GM23338 (cell line): ENCODE measurements around the gene OR8D1. TPM values are rescaled to one million over a fixed set of nuclear protein-coding genes. Genes with fewer than 3 reads are reported as not detected.

ENCODE experiments used
- ATAC-seq: fragments of 200-7000 bp; cut with Tn5 transposase; 3 replicates; pipeline ENCODE4 v1.9.1; 2020
- DNase-seq: peaks from one replicate; pipeline ENCODE4 v3.0.0-alpha.2; 2015; ENCODE audit warnings: low spot score
- H2AFZ ChIP-seq: fragments of 200-600 bp; sonication (generic); 2 replicates; pipeline ENCODE4 v1.8.0; 2016; ENCODE audit warnings: antibody characterized with exemption, mild to moderate bottlenecking, moderate library complexity
- H3F3A ChIP-seq: fragments of 200-600 bp; sonication (generic); replicated peaks from 2 replicates; pipeline ENCODE4 v1.8.0; 2017; ENCODE audit warnings: antibody characterized with exemption, mixed run types, low read depth
- H3K27ac ChIP-seq: fragments of 200-600 bp; sonication (generic); 2 replicates; pipeline ENCODE4 v1.6.1; 2016; ENCODE audit warnings: low read depth
- H3K27me3 ChIP-seq: fragments of 200-600 bp; sonication (generic); 2 replicates; pipeline ENCODE4 v1.8.0; 2016; ENCODE audit warnings: mild to moderate bottlenecking, mixed run types, moderate library complexity; ENCODE audit not compliant: insufficient read depth
- H3K36me3 ChIP-seq: fragments of 200-600 bp; sonication (generic); 2 replicates; pipeline ENCODE4 v1.8.0; 2016; ENCODE audit warnings: mild to moderate bottlenecking; ENCODE audit not compliant: insufficient read depth
- H3K4me1 ChIP-seq: fragments of 200-600 bp; sonication (generic); 2 replicates; pipeline ENCODE4 v1.8.0; 2016; ENCODE audit warnings: mild to moderate bottlenecking, moderate library complexity; ENCODE audit not compliant: insufficient read depth
- H3K4me2 ChIP-seq: fragments of 200-600 bp; sonication (generic); 2 replicates; pipeline ENCODE4 v1.7.1; 2017; ENCODE audit warnings: mixed run types
- H3K4me3 ChIP-seq: fragments of 200-600 bp; sonication (generic); 2 replicates; pipeline ENCODE4 v1.6.1; 2016; ENCODE audit warnings: mixed run types
- H3K79me2 ChIP-seq: fragments of 200-600 bp; sonication (generic); replicated peaks from 2 replicates; pipeline ENCODE4 v1.8.0; 2017; ENCODE audit warnings: mild to moderate bottlenecking; ENCODE audit not compliant: insufficient read depth
- H3K9me2 ChIP-seq: fragments of 200-600 bp; sonication (generic); 2 replicates; pipeline ENCODE4 v1.8.0; 2017; ENCODE audit not compliant: insufficient read depth
- H4K20me1 ChIP-seq: fragments of 200-600 bp; sonication (generic); replicated peaks from 2 replicates; pipeline ENCODE4 v1.8.0; 2017; ENCODE audit warnings: mild to moderate bottlenecking; ENCODE audit not compliant: insufficient read depth
- H3K27ac Mint-ChIP-seq: 2 replicates; pipeline ENCODE4 v1.8.0; 2020; ENCODE audit warnings: inconsistent platforms, mild to moderate bottlenecking, moderate library complexity, mixed read lengths
- H3K27me3 Mint-ChIP-seq: 3 replicates; pipeline ENCODE4 v1.8.0; 2022; ENCODE audit warnings: low read depth, mild to moderate bottlenecking, moderate library complexity, mixed read lengths, inconsistent platforms; ENCODE audit not compliant: insufficient read depth, poor library complexity
- H3K36me3 Mint-ChIP-seq: 3 replicates; pipeline ENCODE4 v1.8.0; 2021; ENCODE audit warnings: low read depth, mild to moderate bottlenecking, inconsistent platforms, moderate library complexity, mixed read lengths
- H3K4me1 Mint-ChIP-seq: 3 replicates; pipeline ENCODE4 v1.8.0; 2020; ENCODE audit warnings: mild to moderate bottlenecking, inconsistent platforms, mixed read lengths
- H3K4me3 Mint-ChIP-seq: 3 replicates; pipeline ENCODE4 v1.8.0; 2021; ENCODE audit warnings: moderate library complexity, mild to moderate bottlenecking, inconsistent platforms, mixed read lengths
- H3K9me3 Mint-ChIP-seq: 3 replicates; pipeline ENCODE4 v1.8.0; 2020; ENCODE audit warnings: moderate library complexity, mild to moderate bottlenecking, inconsistent platforms, mixed read lengths
- CREB1 ChIP-seq: fragments of 250-450 bp; sonication (Bioruptor Pico); IDR thresholded peaks from 2 replicates; pipeline ENCODE4 v1.5.0; 2020; ENCODE audit warnings: low read depth, mild to moderate bottlenecking, moderate library complexity
- CTCF ChIP-seq, 2 experiments: fragments of 200-600 bp in 1 of 2; sonication (generic) in 1 of 2; conservative IDR thresholded peaks; 2 replicates each; pipeline versions ENCODE4 v1.5.1 to v1.6.1; 2016 to 2017; ENCODE audit warnings: antibody characterized with exemption in 2 of 2, low read depth in 2 of 2, mild to moderate bottlenecking in 2 of 2, moderate library complexity in 1 of 2
- EZH2 ChIP-seq: fragments of 200-600 bp; sonication (generic); IDR thresholded peaks from one replicate; pipeline ENCODE4 v1.8.0; 2017; ENCODE audit warnings: antibody characterized with exemption, mild to moderate bottlenecking, low read depth; ENCODE audit not compliant: unreplicated experiment
- EZH2phosphoT487 ChIP-seq: fragments of 200-600 bp; sonication (generic); IDR thresholded peaks from one replicate; pipeline ENCODE4 v1.8.1; 2018; ENCODE audit warnings: antibody characterized with exemption; ENCODE audit not compliant: unreplicated experiment
- NANOG ChIP-seq: IDR thresholded peaks from 2 replicates; pipeline ENCODE4 v1.6.1; 2016; ENCODE audit warnings: antibody characterized with exemption, borderline replicate concordance
- POLR2AphosphoS5 ChIP-seq: IDR thresholded peaks from 2 replicates; pipeline ENCODE4 v1.6.1; 2016; ENCODE audit warnings: antibody characterized with exemption, low read depth
- REST ChIP-seq: IDR thresholded peaks from one replicate; pipeline ENCODE4 v1.6.1; 2018; ENCODE audit warnings: antibody characterized with exemption; ENCODE audit not compliant: unreplicated experiment
- STAT1 ChIP-seq: IDR thresholded peaks from one replicate; pipeline ENCODE4 v1.6.1; 2016; ENCODE audit warnings: antibody characterized with exemption; ENCODE audit not compliant: unreplicated experiment
- ZNF114 ChIP-seq: fragments of 250-450 bp; sonication (Bioruptor Pico); IDR thresholded peaks from 2 replicates; pipeline ENCODE4 v1.5.0; 2020; ENCODE audit warnings: mild to moderate bottlenecking, moderate library complexity
- ZNF331 ChIP-seq: fragments of 250-450 bp; sonication (Bioruptor Pico); IDR thresholded peaks from 2 replicates; pipeline ENCODE4 v1.5.0; 2020; ENCODE audit warnings: low read depth, mild to moderate bottlenecking, moderate library complexity
- polyA plus RNA-seq: library from polyadenylated mRNA; unstranded; fragments of >200 nt; fragmentation: Nextera tagmentation; extraction: Ambion mirVana; gene quantifications from 2 replicates; pipeline ENCODE4 v1.2.1, GENCODE V29; 2016
- total RNA-seq: library from RNA; depleted of rRNA; stranded (reverse); fragments of >200 nt; shearing (Covaris generic); gene quantifications from 2 replicates; pipeline ENCODE4 v1.2.3, GENCODE V29; 2014
- TF ChIP-seq, protein P1 (sequence below): IDR thresholded peaks from 2 replicates; pipeline ENCODE4 v1.6.1; 2016; ENCODE audit warnings: antibody characterized with exemption

Gene OR8D1
- total and polyA plus RNA-seq, 2 experiments from 2014 or later: not detected

DNA sequence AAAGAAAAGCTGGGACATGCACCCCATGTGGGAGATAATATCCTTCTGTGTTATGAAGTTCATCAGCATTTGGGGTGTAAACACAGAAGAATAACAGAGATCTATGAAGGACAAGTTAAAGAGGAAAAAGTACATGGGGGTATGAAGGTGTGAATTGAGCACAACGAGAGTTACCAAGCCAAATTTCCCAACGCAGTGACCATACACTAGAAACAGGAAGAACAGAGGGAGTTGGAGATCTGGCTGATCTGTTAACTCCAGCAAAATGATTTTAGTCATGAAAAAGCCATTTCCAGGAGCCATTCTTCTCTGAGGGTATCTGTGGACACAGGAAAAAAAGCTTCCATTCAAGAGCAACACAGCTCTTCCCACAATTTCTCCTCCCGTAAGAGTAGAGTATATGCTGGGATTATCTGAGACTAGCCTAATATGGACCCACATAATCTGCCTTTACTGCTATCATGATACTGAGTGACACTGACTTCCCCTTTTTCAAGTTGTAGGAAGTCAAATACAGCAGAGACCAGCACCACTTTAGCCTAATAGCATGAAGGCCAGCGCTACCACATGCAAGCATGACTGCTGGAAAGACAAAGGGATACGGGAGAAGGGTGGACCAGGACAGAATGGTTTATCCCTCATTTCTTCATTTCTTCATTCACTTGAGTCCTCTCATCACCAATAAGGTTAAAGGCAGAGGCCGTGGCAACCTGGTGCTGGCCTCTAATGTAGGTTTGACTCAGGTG lies 25.8 kb upstream of the OR8D1 start (continued):
- TF ChIP-seq REST (no peak), STAT1 (no peak), ZNF114 (CRISPR knock-in tag) (no peak)

DNA sequence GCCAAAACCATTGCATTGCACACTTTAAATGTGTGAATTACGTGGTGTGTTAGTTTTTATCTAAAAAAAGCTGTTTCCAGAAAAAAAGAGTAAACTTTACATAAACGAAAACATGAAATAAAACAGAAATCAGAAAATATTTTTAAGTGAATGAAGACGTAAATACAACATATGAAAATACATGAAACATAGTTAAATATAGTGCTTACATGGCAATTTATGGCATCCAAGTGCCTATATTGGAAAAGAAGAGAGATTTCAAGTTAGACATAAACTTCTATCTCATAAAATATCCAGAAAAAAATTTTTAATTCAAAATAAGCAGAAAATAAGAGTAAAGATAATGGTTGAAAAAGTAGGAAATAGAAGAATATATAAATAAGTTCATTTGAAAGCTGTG lies 18.1 kb upstream of the OR8D1 start:
- H3F3A ChIP-seq: no peaks in the 10 kb centered on the region
- peaks cover 17% of the 10 kb centered on the region for H3K36me3 Mint-ChIP-seq
- H3K36me3 ChIP-seq: peaks cover 3% of the 10 kb centered on the region; the same call in 1 of the 2 replicates
- no peak overlapping the region for H3K4me3 Mint-ChIP-seq
- no peaks in the 10 kb centered on the region for H3K27me3 Mint-ChIP-seq
- H3K9me3 Mint-ChIP-seq: peaks cover 21% of the 10 kb centered on the region
- no peaks in the 10 kb centered on the region for H3K4me1 ChIP-seq
- H3K27ac Mint-ChIP-seq: no peak overlapping the region
- no peaks in the 10 kb centered on the region for H4K20me1 ChIP-seq
- H2AFZ ChIP-seq: no peak overlapping the region
- H3K4me2 ChIP-seq: no peak overlapping the region
- no peak overlapping the region for H3K4me3 ChIP-seq
- ATAC-seq (no peak), DNase-seq (no peak)
- H3K79me2 ChIP-seq: no peaks in the 10 kb centered on the region
- TF ChIP-seq CREB1 (CRISPR knock-in tag): no peak
- TF ChIP-seq NANOG: no peak
- TF ChIP-seq REST: no peak
- no peak for TF ChIP-seq CTCF (conservative IDR thresholded peaks at IDR 0.05; ENCODE audit: low read depth in 2 of 2)
- no peak for TF ChIP-seq EZH2phosphoT487
- TF ChIP-seq STAT1: no peak
- TF ChIP-seq, protein P1, sequence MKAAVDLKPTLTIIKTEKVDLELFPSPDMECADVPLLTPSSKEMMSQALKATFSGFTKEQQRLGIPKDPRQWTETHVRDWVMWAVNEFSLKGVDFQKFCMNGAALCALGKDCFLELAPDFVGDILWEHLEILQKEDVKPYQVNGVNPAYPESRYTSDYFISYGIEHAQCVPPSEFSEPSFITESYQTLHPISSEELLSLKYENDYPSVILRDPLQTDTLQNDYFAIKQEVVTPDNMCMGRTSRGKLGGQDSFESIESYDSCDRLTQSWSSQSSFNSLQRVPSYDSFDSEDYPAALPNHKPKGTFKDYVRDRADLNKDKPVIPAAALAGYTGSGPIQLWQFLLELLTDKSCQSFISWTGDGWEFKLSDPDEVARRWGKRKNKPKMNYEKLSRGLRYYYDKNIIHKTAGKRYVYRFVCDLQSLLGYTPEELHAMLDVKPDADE: no peak
- no peak for TF ChIP-seq EZH2
- TF ChIP-seq ZNF331 (CRISPR knock-in tag): no peak
- no peak for TF ChIP-seq POLR2AphosphoS5
- H3K4me1 Mint-ChIP-seq: no peaks in the 10 kb centered on the region
- H3K27me3 ChIP-seq: no peaks in the 10 kb centered on the region
- H3K9me2 ChIP-seq: no peaks in the 10 kb centered on the region
- no peak overlapping the region for H3K27ac ChIP-seq
